Stimulated activated CD4-positive, alpha-beta T cell treated with anti-CD3 and anti-CD28 coated beads, Interleukin-15, amount 100 ng/mL, for 1 hour (primary cell): ENCODE data around the gene ST6GAL1.
A peak's percentile ranks its signal among the peaks of the same experiment; 100 is the strongest.

Source experiments
- DNase-seq, 2 donors: peaks; one replicate each; pipeline ENCODE4 v3.0.0-alpha.2; 2020; ENCODE audit warnings: low read depth in 1 of 2, low spot score in 1 of 2

The ST6GAL1 gene

DNA sequence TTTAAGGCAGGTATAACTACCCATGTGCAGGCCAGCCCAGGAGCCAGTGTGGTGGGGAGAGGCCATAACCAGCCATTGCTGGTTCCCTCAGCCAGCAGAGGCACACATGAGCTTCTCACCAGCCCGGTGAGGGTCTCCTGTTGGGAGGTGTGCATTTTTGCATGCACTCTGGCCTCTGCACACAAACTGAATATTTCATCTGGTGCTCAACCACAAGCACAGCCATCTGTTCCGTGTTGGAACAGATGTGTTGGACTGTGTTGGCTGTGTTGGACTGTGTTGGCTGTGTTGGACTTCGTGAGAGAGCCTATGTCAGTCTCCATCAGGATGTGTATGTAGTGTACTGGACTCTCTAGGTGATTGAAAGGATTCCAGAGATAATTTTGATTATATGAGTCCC is 141.8 kb downstream of the ST6GAL1 start:
- no peak for DNase-seq

DNA sequence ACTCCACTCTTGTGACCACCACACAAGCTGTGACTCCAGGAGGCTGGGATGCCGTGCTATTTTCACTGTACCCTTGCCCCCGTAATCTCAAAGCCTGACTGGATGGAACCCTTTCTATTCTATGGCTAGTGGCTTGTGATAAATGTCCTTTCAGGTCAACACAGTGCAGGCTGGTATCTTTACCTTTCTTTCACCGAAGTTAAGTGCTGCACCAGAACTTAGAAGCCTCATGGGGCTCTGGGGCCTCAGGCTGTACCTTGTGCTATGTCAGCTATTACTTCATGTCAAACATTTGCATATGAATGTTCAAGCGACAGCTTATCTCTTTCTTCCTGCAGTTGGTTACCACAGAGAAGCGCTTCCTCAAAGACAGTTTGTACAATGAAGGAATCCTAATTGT is 142.2 kb downstream of the ST6GAL1 start:
- DNase-seq: no peak

GRCh38 chr3:187073581-187074098 is 143.3 kb downstream of the ST6GAL1 start:
- no peak for DNase-seq

GRCh38 chr3:187074846-187075245 is 144.5 kb downstream of the ST6GAL1 start:
- no peak for DNase-seq

DNA sequence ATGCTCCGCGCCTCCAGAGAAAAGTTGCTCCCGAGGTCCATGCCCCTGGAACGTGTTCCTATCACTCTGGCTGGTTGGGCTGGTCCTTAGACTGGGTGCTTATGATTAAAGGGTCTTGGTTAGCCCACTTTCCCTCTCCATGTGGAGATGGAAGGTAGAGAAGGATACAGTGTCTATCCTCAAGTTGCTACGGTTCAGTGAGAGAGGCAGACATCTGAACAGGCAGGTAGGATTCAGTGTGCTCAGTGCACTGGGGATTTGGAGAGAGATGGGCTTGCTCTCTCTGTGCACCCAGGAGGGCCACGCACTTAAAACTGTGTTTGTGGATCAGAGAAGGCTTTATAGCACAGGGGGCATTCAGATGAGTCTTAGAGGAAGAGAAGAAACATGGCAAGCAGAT is 146.0 kb downstream of the ST6GAL1 start:
- no peak for DNase-seq

- no peak for DNase-seq
Measured at GRCh38 chr3:187077085-187077484, 146.8 kb downstream of the ST6GAL1 start.

DNA sequence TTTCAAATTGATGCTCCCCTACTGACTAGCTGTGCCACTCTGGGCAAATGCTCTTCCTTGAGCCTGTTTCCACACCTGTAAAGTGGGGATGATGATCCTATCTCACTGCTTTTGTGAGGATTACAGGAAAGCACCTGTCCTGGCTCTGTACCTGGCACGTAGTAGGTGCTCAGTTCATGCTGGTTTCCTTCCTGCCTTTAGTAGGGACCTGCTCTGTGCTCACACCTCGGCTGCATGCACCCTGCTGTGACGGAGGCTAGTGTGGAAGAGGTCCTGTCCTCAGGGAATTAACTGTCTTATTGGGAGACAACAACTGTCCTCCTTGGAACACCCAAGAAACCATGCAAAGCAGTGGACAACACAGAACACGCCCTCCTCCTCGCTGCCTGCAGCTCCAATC is 147.2 kb downstream of the ST6GAL1 start:
- DNase-seq: no peak

DNA sequence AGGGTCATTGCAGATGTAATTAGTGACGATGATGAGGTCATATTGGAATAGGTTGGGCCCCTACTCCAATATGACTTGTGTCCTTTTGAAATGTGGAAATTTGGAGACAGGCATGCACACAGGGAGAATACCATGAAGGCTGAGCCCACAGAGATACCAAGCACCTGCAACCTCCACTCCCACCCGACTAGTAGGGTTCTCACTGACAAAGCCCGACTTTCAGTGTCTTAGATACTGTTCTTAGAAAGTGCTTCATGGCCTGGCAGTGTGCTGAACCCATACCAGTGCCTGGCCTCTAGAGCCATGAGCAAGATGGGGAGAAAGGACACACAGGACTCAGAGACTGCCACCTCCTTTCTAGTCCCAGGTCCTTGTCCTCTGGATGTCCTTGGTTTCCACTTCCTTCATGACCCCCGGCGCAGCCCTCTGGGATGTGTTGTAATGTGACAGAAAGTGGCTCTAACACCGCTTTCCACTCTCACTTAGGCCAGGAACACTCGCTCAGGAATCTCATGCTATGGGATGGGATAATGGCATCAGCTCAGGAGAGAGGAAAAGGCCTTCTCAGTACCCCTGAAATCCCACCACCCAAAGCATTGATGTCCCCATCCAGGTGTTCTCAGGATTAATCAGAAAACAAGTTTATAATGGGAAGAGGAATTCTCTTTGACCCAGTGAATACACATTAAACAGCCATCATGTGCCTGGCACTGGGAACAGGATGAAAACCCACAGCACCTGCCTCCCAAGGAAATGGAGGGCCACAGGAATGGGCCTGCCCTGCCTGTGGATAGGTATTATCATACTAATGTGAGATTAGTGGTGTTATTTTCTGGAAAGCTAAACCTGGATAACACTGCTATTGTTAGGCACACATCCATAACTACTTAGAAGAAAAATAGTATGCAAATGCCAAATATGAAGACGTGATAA is 149.0 kb downstream of the ST6GAL1 start:
- DNase-seq: no peak

DNA sequence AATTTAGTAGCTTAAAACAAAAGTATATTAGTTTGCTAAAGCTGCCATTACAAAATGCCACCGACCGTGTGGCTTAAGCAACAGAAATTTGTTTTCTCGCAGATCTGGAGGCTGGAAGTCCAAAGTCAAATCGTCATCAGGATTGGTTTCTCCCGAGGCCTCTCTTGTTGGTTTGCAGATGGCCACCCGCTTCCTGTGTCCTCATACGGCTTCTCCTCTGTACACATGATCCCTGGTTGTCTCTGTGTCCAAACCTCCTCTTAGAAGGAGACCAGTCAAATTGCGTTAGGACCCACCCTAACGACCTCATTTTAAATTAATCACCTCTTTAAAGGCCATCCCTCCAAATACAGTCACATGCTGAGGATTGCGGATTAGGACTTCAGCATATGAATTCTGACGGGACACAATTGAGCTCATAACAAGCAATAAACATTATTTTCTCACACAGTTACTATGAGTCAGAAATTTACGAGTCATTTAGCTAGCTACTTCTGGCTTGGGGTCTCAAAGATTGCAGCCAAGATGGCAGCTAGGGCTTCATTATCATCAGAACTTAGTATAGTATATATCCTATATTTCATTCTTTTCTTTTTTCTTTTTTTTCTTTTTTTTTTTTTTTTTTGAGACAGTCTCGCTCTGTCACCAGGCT is 150.6 kb downstream of the ST6GAL1 start:
- no peak for DNase-seq

- no peak for DNase-seq
Measured at GRCh38 chr3:187082758-187083375, 152.5 kb downstream of the ST6GAL1 start.

- no peak for DNase-seq
Measured at GRCh38 chr3:187084126-187084525, 153.8 kb downstream of the ST6GAL1 start.

DNA sequence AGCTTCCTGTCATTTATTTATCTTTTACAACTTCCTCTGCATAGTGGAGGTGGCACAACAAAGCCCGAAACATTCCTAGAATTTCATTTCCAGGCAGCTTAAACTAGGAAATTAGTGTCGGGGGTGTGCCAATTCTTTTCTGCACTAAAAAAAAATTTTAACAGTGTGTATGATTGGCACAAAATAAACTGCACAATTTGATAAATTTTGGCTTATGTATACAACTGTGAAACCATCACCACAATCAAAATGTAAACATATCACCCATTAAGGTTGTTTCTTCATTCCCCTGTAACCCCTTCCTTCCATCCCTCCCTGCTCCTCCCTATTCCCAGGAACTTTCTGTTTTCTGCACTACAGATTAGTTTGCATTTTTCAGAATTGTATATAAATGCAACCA is 154.3 kb downstream of the ST6GAL1 start:
- no peak for DNase-seq

DNA sequence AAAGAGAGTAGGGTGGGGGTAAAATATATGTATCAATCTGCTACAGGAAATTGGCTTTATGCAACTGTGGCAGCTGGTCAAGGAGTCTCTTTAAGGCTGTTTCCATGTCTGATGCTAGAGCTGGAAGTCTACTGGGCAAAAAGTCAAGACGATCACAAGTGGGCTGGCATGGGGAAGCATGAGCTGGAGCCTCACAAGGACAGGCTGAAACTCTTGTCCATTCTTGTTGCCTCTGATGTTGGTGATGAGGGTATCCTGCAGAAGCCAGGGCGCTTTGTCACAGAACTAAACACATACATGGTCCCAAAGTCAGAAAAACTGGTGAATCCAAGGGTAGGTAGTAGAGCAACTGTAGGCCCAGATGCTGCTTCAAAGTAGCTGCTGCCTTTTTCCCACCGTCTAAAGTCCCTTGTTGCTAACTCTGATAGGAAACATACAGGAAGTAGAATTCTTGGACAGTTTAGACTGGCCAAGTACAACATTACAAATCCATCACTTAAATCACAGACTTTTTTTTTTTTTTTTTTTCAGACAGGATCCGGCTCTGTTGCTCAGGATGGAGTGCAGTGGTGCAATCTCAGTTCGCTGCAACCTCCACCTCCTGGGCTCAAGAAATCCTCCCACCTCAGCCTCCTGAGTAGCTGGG is 154.8 kb downstream of the ST6GAL1 start:
- DNase-seq: no peak

DNA sequence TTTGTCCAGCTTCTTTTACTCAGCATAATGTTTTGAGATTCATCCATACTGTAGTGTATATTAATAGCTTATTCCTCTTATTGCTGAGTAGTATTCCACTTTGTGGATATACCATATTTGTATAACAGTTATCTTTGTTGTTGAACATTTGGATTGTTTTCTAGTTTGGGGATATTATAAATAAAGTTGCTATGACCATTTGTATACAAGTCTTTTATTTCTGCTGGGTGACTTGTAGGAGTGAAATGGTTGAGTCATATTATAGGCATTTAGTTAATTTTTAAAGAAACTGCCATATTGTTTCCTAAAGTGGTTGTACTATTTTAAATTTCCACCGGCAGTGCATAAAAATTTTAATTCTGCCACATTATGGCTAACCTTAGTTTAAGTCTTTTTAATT is 155.6 kb downstream of the ST6GAL1 start:
- no peak for DNase-seq

DNA sequence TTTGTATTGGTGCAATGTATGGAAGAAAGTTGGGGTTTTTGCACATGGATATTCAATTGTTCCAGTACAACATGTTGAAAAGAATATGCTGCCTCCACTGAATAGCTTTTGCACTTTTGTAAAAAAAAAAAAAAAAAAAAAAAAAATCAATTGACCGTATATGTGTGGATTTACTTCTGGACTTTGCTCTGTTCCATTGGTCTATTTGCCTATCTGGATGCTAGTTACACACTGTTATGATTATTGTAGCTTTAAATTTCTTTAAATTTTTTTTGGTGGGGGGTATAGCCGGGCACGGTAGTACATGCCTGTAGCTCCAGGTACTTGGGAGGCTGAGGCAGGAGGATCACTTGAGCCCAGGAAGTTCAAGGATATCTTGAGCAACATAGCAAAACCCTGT is 156.5 kb downstream of the ST6GAL1 start:
- DNase-seq: no peak

DNA sequence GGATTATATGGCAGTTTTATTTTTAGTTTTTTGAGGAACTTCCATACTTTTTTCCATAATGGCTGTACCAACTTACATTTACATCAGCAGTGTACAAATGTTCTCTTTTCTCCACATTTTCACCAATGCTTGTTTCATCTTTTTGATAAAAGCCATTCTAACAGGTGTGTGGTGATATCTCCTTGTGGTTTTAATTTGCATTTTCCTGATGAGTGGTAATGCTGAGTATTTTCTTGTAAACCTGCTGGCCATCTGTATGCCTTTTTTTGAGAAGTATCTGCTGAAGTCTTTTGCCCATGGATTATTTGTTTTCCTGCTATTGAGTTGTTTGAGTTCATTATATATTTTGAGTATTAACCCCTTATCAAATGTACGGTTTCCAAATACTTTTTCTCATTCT is 158.4 kb downstream of the ST6GAL1 start:
- no peak for DNase-seq

- no peak for DNase-seq
Measured at GRCh38 chr3:187093320-187093719, 163.0 kb downstream of the ST6GAL1 start.

DNA sequence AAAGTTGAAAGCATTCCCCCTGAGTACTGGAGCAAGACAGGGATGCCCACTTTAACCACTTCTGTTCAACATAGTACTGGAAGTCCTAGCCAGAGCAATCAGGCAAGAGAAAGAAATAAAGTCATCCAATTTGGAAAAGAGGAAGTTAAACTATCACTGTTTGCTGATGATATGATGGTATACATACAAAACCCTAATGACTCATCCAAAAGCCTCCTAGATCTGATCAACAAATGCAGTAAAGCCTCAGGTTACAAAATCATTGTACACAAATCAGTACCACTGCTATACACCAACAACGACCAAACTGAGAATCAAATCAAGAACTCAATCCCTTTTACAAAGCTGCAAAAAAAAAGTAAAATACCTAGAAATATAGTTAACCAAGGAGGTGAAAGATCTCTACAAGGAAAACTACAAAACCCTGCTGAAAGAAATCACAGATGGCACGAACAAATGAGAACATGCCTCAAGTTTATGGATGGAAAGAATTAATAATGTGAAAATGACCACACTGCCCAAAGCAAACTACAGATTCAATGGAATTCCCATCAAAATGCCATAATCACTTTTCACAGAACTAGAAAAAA is 168.7 kb downstream of the ST6GAL1 start:
- DNase-seq: no peak

GRCh38 chr3:187101184-187102072 is 171.1 kb downstream of the ST6GAL1 start:
- DNase-seq: peak; percentile 24 to 36

DNA sequence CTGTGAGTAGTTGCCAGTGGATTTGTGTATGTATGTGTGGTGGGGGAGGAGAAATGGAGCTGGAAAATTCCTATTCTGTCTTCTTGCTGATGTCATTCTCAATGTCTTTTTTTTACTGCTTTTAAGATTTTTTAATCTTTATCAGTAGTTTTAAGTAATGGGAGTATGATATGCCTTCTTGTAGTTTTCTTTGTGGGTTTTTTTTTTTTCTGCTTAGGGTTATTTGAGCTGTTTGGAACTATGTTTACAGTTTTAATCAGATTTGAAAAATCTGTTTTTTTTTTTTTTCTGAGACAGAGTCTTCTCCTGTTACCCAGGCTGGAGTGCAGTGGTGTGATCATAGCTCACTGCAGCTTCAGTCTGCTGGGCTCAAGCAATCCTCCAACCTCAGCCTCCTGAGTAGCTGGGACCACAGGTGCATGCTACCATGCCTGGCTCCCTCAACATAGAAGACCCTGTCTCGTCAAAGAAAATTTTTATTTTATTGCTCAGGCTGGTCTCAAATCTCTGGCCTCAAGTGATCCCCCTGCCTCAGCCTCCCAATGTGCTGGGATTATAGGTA is 171.8 kb downstream of the ST6GAL1 start:
- DNase-seq: no peak
